ELR (cell line): ENCODE results near the gene PTPRK.
A peak's percentile ranks its signal among the peaks of the same experiment; 100 is the strongest.

Experiments used
- DNase-seq: peaks from one replicate; pipeline ENCODE4 v3.0.0-alpha.2; 2015; ENCODE audit warnings: low read depth

PTPRK gene

GRCh38 chr6:128345278-128345677, 175.1 kb downstream of the PTPRK start:
- no peak for DNase-seq

DNA sequence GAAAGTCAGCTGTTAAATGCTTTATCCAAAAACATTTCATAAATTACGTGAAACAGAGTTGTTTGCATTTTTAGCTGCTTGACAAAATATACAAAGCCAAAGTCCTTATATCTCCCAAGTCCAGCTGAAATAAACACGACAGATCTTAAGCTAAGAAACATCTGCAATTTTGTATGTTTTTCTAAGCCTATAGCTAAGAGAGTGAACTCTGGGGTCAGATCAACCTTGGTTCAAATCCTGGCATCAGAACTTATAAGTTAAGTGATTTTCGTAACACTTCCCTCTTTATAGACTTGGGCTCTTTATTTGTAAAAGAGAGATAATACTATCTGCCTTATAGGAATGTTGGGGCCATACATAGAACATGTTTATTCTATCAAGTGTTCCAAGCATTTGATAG, 176.7 kb downstream of the PTPRK start:
- DNase-seq, result no peak

DNA sequence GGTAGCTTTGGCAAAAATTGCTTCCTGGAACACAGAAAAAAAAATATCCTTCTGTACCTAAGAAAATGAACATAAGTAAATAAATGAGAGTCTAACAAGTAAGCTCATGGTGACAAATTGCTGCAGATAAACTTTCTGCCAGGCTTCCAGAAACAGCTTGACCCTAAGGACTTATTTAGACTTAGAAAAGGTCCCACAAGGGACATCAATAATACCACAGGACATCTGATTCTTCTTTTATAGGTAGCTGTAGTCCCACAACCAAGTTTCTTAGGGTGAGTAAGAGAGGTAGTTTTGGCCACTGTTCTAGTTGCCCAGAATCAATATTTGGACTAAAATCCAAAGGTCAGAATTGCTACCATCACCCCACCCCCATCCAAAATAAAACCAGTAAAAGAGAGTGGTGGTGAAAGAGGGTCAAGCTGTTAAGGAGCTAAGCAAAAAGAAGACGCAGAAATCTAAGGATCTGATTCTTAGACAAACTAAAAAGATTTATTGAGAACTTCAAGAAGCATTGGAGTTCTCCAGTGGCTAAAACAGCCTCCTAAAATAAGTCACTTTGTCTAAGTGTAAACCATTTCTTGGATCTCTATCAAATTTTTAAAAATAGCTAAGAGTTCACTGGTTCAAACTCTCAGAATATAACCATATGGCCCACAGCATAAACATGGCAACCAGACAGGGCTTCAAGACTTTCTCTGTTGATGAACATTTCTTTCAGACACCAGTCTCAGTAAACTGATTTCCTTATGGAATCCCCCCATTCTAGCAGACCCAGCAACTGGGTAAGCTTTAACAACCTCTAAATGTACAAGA, 180.6 kb downstream of the PTPRK start:
- DNase-seq, result no peak

DNA sequence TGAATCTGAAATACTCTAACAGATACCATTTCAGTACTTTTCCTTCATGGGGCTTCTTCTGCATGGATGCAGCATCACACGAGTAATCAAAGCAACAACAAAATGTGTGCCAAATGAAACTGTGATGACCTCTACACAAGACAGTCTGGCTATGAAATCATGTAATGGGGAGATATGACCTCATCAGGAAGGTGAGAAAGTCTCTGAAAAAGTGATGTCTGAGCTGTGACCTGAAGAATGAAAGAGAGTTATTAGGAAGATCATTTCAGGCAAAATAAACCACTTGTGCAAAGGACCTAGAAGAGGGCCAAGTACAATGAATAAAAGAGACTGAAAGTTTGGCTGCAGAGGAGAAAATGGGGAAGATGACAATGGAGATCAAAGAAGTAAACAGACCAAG, 182.8 kb downstream of the PTPRK start:
- DNase-seq, result no peak

GRCh38 chr6:128336436-128337095, 183.8 kb downstream of the PTPRK start:
- no peak for DNase-seq

GRCh38 chr6:128335963-128336362, 184.4 kb downstream of the PTPRK start:
- DNase-seq, result no peak

- DNase-seq, result no peak
Measured at GRCh38 chr6:128333581-128334223, 186.7 kb downstream of the PTPRK start.

- DNase-seq, result peak; percentile 75
Measured at GRCh38 chr6:128327890-128328289, 192.5 kb downstream of the PTPRK start.

- DNase-seq, result no peak
Measured at GRCh38 chr6:128323011-128323410, 197.4 kb downstream of the PTPRK start.

- DNase-seq, result no peak
Measured at GRCh38 chr6:128319946-128320345, 200.5 kb downstream of the PTPRK start.

DNA sequence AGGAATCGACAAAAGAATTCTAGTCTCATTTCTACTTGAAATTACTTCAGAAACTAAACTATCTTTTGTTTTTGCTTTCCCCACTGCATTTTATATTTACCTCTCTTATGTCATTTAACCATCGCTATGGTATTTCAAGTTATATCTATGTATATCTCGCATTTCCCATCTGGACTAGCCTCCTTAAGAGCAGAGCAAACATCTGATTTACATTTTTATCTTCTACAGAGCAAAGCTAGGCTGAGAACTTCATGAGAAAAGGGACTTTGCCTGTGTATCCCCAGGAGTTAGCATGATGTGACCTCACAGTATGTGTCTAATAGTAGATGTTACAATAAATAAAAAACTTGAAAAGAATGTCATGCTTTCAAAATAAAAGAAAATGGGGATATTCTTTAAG, 201.2 kb downstream of the PTPRK start:
- no peak for DNase-seq

DNA sequence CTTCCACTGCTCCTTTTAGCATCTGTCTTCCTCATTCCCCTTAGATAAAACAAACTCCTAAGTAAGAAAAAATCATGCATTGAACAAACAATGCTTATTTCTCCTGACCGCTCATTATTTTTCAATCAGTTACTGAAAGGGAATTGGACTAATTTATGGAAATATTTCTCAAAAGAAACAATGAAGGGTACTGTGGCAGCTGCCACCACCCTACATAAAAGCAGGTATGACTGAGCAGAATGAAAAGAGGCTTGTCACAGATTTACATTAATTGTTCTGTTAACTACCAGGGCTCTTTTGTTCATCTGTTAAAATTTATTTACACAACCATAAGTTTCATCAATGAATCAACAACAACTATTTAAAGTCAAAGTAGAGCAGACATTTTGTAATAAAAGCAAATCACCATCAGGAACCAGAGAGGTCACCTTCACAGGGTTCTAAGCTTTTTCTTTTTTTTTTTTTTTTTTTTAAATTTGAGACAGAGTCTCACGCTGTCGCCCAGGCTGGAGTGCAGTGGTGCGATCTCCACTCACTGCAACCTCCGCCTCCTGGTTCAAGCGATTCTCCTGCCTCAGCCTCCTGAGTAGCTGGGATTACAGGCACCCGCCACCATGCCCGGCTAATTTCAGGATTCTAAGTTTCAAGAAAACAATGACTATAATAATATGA, 204.0 kb downstream of the PTPRK start:
- DNase-seq, result no peak

DNA sequence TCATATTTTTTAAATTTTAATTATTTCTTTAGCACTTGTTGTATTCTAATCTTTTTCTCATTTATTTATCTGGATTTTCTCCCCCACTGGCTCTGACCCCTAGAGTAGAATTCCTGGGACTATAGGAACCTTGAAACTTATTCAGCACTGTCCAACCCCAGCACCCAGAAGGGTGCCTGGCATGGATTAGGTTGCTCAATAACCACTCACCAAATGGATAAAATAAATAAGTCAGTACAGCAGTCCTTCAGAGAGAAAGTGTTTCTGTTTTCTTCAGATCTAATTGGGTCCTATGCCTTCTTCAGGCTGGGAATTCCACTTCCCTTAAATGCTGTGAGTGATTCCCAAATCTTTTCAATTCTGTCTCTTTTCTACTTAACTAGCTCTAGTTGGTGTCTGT, 206.2 kb downstream of the PTPRK start:
- no peak for DNase-seq

DNA sequence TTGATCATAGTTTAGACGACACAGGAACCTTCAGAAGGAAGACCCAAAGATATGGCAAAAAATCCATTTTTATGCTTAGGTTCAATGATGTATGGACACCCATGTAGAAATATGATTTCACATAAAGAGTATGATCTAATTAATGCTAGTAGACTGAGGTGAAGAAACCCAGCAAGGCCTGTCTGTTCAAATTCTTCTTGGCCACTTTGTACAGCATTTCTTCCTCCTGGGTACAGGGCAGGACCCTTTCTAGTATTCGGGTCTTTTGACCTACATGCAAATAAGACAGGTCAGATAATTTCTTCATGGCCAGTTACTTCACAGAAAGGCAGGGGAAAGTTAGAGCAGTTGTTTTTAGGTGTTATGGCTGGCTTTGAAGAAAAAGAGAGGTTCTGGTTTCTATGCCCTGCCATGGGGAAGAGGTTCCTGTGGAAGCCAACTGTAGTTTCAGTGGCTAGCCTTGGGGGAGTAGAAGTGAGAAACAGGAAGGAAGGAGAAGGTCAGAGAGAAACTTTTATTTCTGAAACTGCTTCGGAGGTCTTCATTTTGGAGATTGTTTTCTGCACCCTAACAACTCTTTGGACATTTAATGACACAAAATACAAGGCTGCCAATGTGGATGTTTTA, 208.3 kb downstream of the PTPRK start:
- DNase-seq, result no peak

DNA sequence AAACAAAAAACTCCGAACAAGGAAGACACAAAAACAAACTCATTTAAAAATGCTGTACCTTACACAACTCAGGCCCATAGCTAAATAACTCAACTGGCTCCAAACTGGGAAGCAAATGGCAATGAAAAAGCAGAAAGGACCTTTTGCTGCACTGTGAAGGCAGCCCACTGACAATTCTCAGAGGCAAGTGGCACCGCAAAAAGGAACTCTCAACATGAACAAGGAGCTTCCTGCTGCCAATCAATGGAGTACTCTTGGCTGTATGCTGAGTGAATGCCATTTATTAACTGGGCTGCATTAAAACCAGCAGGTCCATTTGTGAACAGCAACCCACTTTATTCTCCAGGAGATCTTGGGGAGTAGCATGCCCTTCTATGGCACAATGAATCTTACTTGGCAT, 209.9 kb downstream of the PTPRK start:
- DNase-seq, result no peak

DNA sequence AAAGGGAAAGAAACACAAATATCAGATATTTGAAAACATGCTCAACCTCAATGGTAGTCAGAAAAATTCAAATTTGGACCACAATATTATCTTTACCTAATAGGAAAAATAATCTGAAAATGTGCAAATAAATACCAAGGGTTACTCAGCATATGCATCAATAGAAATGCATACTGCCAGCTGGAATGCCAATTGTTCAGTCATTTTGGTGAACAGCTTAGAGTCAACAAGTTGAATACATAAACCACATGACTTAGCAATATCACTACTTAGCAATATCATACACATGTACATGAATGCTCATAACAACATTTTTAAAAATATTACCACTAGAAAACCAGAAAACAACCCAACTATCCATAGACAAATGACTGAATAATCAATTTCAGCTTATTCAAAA, 212.7 kb downstream of the PTPRK start:
- DNase-seq, result peak; percentile 32

GRCh38 chr6:128305976-128306375, 214.4 kb downstream of the PTPRK start:
- DNase-seq, result no peak

DNA sequence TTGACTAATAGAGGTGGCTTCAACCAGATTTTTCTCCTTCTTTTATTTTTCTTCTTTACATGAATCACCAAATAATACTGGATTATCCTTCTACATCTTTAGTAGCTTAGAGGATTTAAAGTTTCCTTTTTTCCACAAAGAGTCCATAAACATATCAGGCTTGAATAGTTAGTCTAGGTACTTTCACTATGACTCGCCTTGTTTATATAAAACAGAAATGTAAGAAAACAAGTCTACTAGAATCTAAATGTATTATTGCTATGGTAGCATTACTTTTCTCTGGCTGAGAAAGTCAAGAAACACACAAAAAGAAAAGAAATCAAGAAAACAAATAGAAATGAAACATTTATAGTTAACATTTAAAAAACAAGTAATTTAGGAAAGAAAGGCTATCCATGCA, 215.2 kb downstream of the PTPRK start:
- DNase-seq, result peak; percentile 34

- DNase-seq, result no peak
Measured at GRCh38 chr6:128303870-128304269, 216.5 kb downstream of the PTPRK start.

DNA sequence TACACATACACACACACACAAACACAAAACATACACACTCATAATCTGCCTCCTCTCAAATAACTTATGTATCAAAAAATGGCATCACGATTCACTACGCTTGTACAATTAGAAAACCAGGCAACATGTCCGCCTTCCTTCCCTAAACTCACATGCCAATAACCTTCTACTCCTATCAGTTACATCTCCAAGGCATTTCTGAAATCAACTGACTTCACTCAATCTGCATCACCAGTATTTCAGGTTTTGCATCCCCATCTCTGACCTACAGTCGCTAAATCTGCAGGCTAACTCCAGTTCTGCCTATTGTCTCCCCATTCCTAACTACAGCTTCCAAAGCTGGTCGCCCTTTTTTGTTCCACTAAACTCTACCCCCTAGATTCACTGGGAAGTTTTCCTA, 217.5 kb downstream of the PTPRK start:
- no peak for DNase-seq

- DNase-seq, result no peak
Measured at GRCh38 chr6:128295670-128296069, 224.7 kb downstream of the PTPRK start.

DNA sequence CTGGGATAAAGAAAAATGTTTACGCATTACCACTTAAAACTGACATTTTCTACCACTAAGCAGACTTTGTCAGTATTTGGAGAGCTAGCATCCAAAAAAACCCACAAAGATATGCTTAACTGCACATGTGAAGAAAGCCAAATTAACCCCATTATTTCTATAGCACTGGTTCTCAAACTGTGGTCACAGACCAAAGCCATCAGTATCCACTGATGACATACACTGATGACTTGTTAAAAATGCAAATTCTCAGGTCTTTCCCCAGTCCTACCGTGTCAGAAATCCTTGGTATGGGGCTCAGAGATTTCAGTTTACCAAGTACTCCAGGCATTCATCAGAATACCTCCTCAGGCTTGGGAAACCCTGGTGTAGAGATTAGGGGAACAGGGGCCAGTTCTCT, 230.2 kb downstream of the PTPRK start:
- no peak for DNase-seq
